Myocyte (in vitro differentiated cells): ENCODE results near the gene CSAD. TPM values are rescaled to one million over a fixed set of nuclear protein-coding genes. Genes with fewer than 3 reads are reported as not detected.
"Not testable (repeated sequence)": the region's sequence is repeated elsewhere in the genome, so short reads cannot be mapped to it uniquely, and the experiment has no call there.

Source experiments
- DNase-seq: peaks from one replicate; pipeline ENCODE4 v3.0.0-alpha.2; 2012; ENCODE audit warnings: low read depth
- total RNA-seq: library from RNA; depleted of rRNA; stranded (reverse); fragments of >200 nt; gene quantifications from 2 replicates; pipeline ENCODE4 v1.2.3, GENCODE V29; 2014

Gene CSAD
- total RNA-seq, 1 donor from 2014 or later, result 5.6 TPM

- DNase-seq, result no peak
Observed at GRCh38 chr12:53147653-53148052, 33.1 kb downstream of the CSAD start.

GRCh38 chr12:53147181-53147580, 33.5 kb downstream of the CSAD start:
- DNase-seq, result no peak

- peak; percentile 20 for DNase-seq
Observed at GRCh38 chr12:53145383-53146260, 35.1 kb downstream of the CSAD start.

GRCh38 chr12:53143355-53143754, 37.4 kb downstream of the CSAD start:
- DNase-seq, result no peak

- DNase-seq, result no peak
Observed at GRCh38 chr12:53133722-53134121, 47.0 kb downstream of the CSAD start.

GRCh38 chr12:53131844-53132243, 48.9 kb downstream of the CSAD start:
- DNase-seq, result no peak

- DNase-seq, result no peak
Observed at GRCh38 chr12:53128780-53129569, 51.8 kb downstream of the CSAD start.

GRCh38 chr12:53127169-53127568, 53.6 kb downstream of the CSAD start:
- no peak for DNase-seq

- no peak for DNase-seq
Observed at GRCh38 chr12:53124352-53124723, 56.4 kb downstream of the CSAD start.

- no peak for DNase-seq
Observed at GRCh38 chr12:53123578-53124351, 57.0 kb downstream of the CSAD start.

- no peak for DNase-seq
Observed at GRCh38 chr12:53122961-53123468, 57.7 kb downstream of the CSAD start.

GRCh38 chr12:53120685-53121525, 59.8 kb downstream of the CSAD start:
- no peak for DNase-seq

GRCh38 chr12:53118751-53119300, 61.9 kb downstream of the CSAD start:
- no peak for DNase-seq

- peak; percentile 95 for DNase-seq
Observed at GRCh38 chr12:53115891-53116648, 64.7 kb downstream of the CSAD start.

GRCh38 chr12:53115112-53115890, 65.4 kb downstream of the CSAD start:
- DNase-seq, result peak; percentile 21

- no peak for DNase-seq
Observed at GRCh38 chr12:53113951-53114350, 66.8 kb downstream of the CSAD start.

GRCh38 chr12:53113136-53113705, 67.5 kb downstream of the CSAD start:
- DNase-seq, result no peak

GRCh38 chr12:53112431-53112830, 68.3 kb downstream of the CSAD start:
- DNase-seq, result not testable (repeated sequence)
